Osteoblast (primary cell): Measurements from ENCODE around the gene PLCG2. TPM values are rescaled to one million over a fixed set of nuclear protein-coding genes. Genes with fewer than 3 reads are reported as not detected.

Experiments used
- DNase-seq: peaks from one replicate; pipeline ENCODE4 v3.0.0; 2011; ENCODE audit warnings: low spot score, mixed read lengths; ENCODE audit not compliant: insufficient read length; ENCODE audit errors: missing footprints
- H2AFZ ChIP-seq: 2 replicates; pipeline ENCODE4 v1.6.0; 2011; ENCODE audit warnings: mild to moderate bottlenecking, low read length
- H3K27ac ChIP-seq: 2 replicates; pipeline ENCODE4 v1.5.1; 2011; ENCODE audit warnings: mild to moderate bottlenecking, low read depth, low read length, moderate library complexity
- H3K27me3 ChIP-seq: 2 replicates; pipeline ENCODE4 v1.6.0; 2012; ENCODE audit warnings: mild to moderate bottlenecking, control low read depth, inconsistent platforms, low read length, moderate library complexity; ENCODE audit not compliant: insufficient read depth
- H3K36me3 ChIP-seq: 2 replicates; pipeline ENCODE4 v1.5.1; 2011; ENCODE audit warnings: mild to moderate bottlenecking, low read length, control low read depth, moderate library complexity; ENCODE audit not compliant: insufficient read depth
- H3K4me1 ChIP-seq: 2 replicates; pipeline ENCODE4 v1.5.1; 2011; ENCODE audit warnings: mild to moderate bottlenecking, low read length, control low read depth, moderate library complexity; ENCODE audit not compliant: insufficient read depth
- H3K4me2 ChIP-seq: 2 replicates; pipeline ENCODE4 v1.6.0; 2011; ENCODE audit warnings: mild to moderate bottlenecking, low read length; ENCODE audit not compliant: insufficient read depth
- H3K4me3 ChIP-seq: fragments of 200-600 bp; sonication (generic); 3 replicates; pipeline ENCODE4 v1.5.1; 2012; ENCODE audit warnings: mild to moderate bottlenecking, low read length, inconsistent platforms; ENCODE audit not compliant: insufficient read depth
- H3K79me2 ChIP-seq: 2 replicates; pipeline ENCODE4 v1.6.0; 2012; ENCODE audit warnings: mild to moderate bottlenecking, low read length, control low read depth, inconsistent platforms; ENCODE audit not compliant: insufficient read depth
- H3K9me3 ChIP-seq: 2 replicates; pipeline ENCODE4 v1.5.1; 2011; ENCODE audit warnings: low read depth, low read length, control low read depth
- H4K20me1 ChIP-seq: 2 replicates; pipeline ENCODE4 v1.6.0; 2012; ENCODE audit warnings: mild to moderate bottlenecking, low read length, control low read depth; ENCODE audit not compliant: insufficient read depth
- CTCF ChIP-seq: IDR thresholded peaks from 2 replicates; pipeline ENCODE4 v1.5.1; 2011; ENCODE audit warnings: mild to moderate bottlenecking, low read depth, low read length, moderate library complexity; ENCODE audit errors: extremely low read depth
- total RNA-seq: library from RNA; depleted of rRNA; stranded (reverse); fragments of >200 nt; gene quantifications from 2 replicates; pipeline ENCODE4 v1.2.3, GENCODE V29; 2012

The PLCG2 gene
- total RNA-seq, 1 donor, result 1.1 TPM

- TF ChIP-seq CTCF, result no peak
- H3K79me2 ChIP-seq, result no peaks in the 10 kb centered on the region
- no peak overlapping the region for H2AFZ ChIP-seq
- H3K4me3 ChIP-seq, result no peak overlapping the region
- no peak overlapping the region for H3K27ac ChIP-seq
- H4K20me1 ChIP-seq, result no peaks in the 10 kb centered on the region
- no peaks in the 10 kb centered on the region for H3K27me3 ChIP-seq
- H3K9me3 ChIP-seq, result no peaks in the 10 kb centered on the region
- DNase-seq, result no peak
- peaks cover 8% of the 10 kb centered on the region for H3K4me1 ChIP-seq
- H3K4me2 ChIP-seq, result no peak overlapping the region
- no peaks in the 10 kb centered on the region for H3K36me3 ChIP-seq
Measured at GRCh38 chr16:81905277-81905676, 126.2 kb downstream of the PLCG2 start.

GRCh38 chr16:81907681-81908080, 128.6 kb downstream of the PLCG2 start:
- Histone ChIP-seq H3K27me3 (no peaks in the 10 kb centered on the region), H3K4me2 (no peak overlapping the region), H3K4me1 (no peaks in the 10 kb centered on the region), H3K4me3 (no peak overlapping the region), H3K27ac (no peak overlapping the region), H3K79me2 (no peaks in the 10 kb centered on the region), H3K9me3 (no peaks in the 10 kb centered on the region), H4K20me1 (no peaks in the 10 kb centered on the region), H3K36me3 (no peaks in the 10 kb centered on the region), H2AFZ (no peak overlapping the region)
- TF ChIP-seq CTCF, result no peak
- no peak for DNase-seq

GRCh38 chr16:81908466-81909262, 129.6 kb downstream of the PLCG2 start:
- DNase-seq, result no peak
- no peaks in the 10 kb centered on the region for H3K27me3 ChIP-seq
- H3K79me2 ChIP-seq, result no peaks in the 10 kb centered on the region
- no peaks in the 10 kb centered on the region for H3K4me1 ChIP-seq
- H3K36me3 ChIP-seq, result no peaks in the 10 kb centered on the region
- no peak overlapping the region for H3K4me2 ChIP-seq
- H3K4me3 ChIP-seq, result no peak overlapping the region
- no peak for TF ChIP-seq CTCF
- H4K20me1 ChIP-seq, result no peaks in the 10 kb centered on the region
- no peaks in the 10 kb centered on the region for H3K9me3 ChIP-seq
- no peak overlapping the region for H3K27ac ChIP-seq
- H2AFZ ChIP-seq, result no peak overlapping the region

GRCh38 chr16:81910366-81910885, 131.3 kb downstream of the PLCG2 start:
- no peak for DNase-seq
- H3K4me3 ChIP-seq, result no peak overlapping the region
- no peaks in the 10 kb centered on the region for H3K9me3 ChIP-seq
- no peaks in the 10 kb centered on the region for H3K27me3 ChIP-seq
- no peak overlapping the region for H3K4me2 ChIP-seq
- H4K20me1 ChIP-seq, result no peaks in the 10 kb centered on the region
- H3K79me2 ChIP-seq, result no peaks in the 10 kb centered on the region
- no peak overlapping the region for H2AFZ ChIP-seq
- no peak overlapping the region for H3K27ac ChIP-seq
- H3K4me1 ChIP-seq, result no peaks in the 10 kb centered on the region
- H3K36me3 ChIP-seq, result no peaks in the 10 kb centered on the region
- TF ChIP-seq CTCF, result no peak
